GM06990 (cell line): Measurements from ENCODE around the gene ZNF207.
A peak's percentile ranks its signal among the peaks of the same experiment; 100 is the strongest.

Source experiments
- DNase-seq: peaks from one replicate; pipeline ENCODE4 v3.0.0-alpha.2; 2011; ENCODE audit not compliant: insufficient read length; ENCODE audit errors: extremely low read depth
- H3K27me3 ChIP-seq: replicated peaks from 2 replicates; pipeline ENCODE4 v1.6.0; 2011; ENCODE audit warnings: low read length; ENCODE audit not compliant: control insufficient read depth, insufficient read depth
- H3K36me3 ChIP-seq: 2 replicates; pipeline ENCODE4 v1.5.1; 2011; ENCODE audit warnings: low read length; ENCODE audit not compliant: control insufficient read depth, insufficient read depth
- H3K4me3 ChIP-seq: replicated peaks from 2 replicates; pipeline ENCODE4 v1.5.1; 2011; ENCODE audit warnings: low read depth, mild to moderate bottlenecking, control low read depth, low read length
- CTCF ChIP-seq: IDR thresholded peaks from 2 replicates; pipeline ENCODE4 v1.5.1; 2011; ENCODE audit warnings: low read length, control low read depth, mild to moderate bottlenecking, inconsistent platforms; ENCODE audit not compliant: insufficient read depth, poor library complexity, severe bottlenecking

The ZNF207 gene

DNA sequence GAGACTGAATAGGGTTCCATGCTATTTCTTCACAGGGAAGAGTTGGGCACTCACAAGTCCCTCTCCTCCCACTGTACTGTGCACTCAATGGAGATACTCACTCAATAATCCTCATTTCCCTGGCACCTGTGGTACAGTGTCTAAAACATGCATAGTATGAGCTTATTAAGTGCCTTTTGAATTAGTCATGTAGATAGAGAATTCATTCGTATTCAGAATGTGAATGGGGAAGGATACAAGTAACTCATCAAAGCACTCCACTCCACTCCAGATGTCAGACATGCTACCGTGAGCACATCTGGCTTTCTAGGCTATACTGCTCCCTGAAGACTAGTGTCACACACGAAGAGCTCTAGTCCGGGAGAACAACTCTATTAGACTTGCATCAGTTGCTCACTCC lies 14.3 kb upstream of the ZNF207 start:
- no peak for DNase-seq
- TF ChIP-seq CTCF = no peak
- peaks cover 6% of the 10 kb centered on the region for H3K36me3 ChIP-seq

GRCh38 chr17:32341141-32341856 lies 8.7 kb upstream of the ZNF207 start:
- H3K27me3 ChIP-seq = no peaks in the 10 kb centered on the region
- peak; percentile 20 for DNase-seq
- no peak for TF ChIP-seq CTCF

More for the DNA sequence above, 14.3 kb upstream of the ZNF207 start:
- H3K27me3 ChIP-seq = no peaks in the 10 kb centered on the region
- no peak overlapping the region for H3K4me3 ChIP-seq

GRCh38 chr17:32341857-32342602 lies 7.9 kb upstream of the ZNF207 start, which contains the start of gene C17orf75:
TSS of gene C17orf75 (minus strand) at chr17:32342173. CDS start at chr17:32342139, 34 bp downstream.
- peak within 1 kb of the TSS; percentile 72 for H3K4me3 ChIP-seq
- no peaks in the 10 kb centered on the region for H3K27me3 ChIP-seq
- TF ChIP-seq CTCF = no peak
- DNase-seq = peak; percentile 89
- H3K36me3 ChIP-seq = peaks cover 2% of the 10 kb centered on the region

More at GRCh38 chr17:32341141-32341856, 8.7 kb upstream of the ZNF207 start:
- peaks cover 3% of the 10 kb centered on the region for H3K36me3 ChIP-seq
- H3K4me3 ChIP-seq = peak overlapping the region; percentile 72

DNA sequence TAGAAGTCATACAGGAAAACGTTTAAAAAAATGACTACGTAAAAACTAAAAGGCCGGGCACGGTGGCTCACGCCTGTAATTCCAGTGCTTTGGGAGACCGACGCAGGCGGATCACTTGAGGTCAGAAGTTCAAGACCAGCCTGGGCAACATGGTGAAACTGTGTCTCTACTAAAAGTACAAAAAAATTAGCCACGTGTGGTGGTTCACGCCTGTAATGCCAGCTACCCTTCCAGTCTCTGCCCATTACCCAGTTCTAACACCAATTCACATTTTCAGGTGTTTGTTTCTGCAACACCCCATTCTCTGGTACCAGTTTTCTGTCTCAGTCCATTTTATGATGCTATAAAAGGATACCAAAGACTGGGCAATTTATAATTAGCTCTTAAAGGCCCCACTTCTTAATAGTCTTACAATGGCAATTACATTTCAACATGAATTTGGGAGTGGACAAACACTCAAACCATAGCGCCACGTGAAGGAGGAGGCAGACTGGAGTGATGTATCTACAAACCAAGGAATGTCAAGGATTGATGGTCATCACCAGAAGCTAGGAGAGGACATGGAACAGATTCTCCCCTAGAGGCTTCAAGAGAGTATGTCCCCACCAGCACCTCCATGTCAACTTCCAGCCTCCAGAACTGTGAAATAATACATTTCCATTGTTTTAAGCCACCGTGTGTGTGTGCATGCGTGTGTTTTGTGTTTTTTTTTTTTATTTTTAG lies 7.2 kb upstream of the ZNF207 start:
- no peak for DNase-seq
- Histone ChIP-seq H3K36me3 (no peaks in the 10 kb centered on the region; the same call in 1 of the 2 replicates), H3K4me3 (no peak overlapping the region), H3K27me3 (no peaks in the 10 kb centered on the region)
- TF ChIP-seq CTCF = no peak

DNA sequence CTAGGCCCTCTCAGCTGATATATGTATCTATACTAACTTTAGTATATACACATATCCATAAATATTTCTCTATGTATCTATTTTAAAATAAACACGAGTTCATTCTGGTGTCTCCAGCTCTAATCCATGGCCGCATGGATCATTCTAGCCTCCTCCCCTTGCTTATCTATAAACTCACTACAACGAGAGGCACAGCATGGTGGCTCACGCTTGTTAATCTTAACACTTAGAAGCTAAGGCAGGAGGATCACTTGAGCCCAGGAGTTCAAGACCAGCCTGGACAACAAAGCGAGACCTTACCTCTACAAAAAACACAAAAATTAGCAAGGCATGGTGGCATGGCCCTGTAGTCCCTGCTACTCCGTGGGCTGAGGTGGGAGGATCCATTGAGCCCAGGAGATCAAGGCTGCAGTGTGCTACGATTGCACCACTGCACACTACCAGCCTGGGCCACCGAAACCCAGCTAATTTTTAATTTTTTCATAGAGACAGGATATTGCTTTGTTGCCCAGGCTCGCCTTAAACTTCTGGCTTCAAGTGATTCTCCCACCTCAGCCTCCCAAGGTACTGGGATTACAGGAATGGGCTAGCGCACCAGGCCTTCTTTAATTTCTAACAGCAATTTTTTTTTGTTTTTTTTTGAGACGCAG lies 3.9 kb upstream of the ZNF207 start:
- TF ChIP-seq CTCF = no peak
- DNase-seq = no peak
- Histone ChIP-seq H3K27me3 (no peaks in the 10 kb centered on the region), H3K4me3 (no peak overlapping the region), H3K36me3 (no peaks in the 10 kb centered on the region)
